Nephron (organoid): ENCODE results near the gene XRCC5.

Experiments
- H3K27ac Mint-ChIP-seq, 3 experiments: 2 replicates each; pipeline ENCODE4 v1.8.0; 2020; ENCODE audit warnings: mixed read lengths in 3 of 3, mild to moderate bottlenecking in 2 of 3, moderate library complexity in 1 of 3
- H3K27me3 Mint-ChIP-seq: 2 replicates; pipeline ENCODE4 v1.8.0; 2021; ENCODE audit warnings: low read depth, mild to moderate bottlenecking, moderate library complexity, mixed read lengths
- H3K36me3 Mint-ChIP-seq: 2 replicates; pipeline ENCODE4 v1.8.0; 2020; ENCODE audit warnings: low read depth, mixed read lengths
- H3K4me1 Mint-ChIP-seq: 2 replicates; pipeline ENCODE4 v1.8.0; 2020; ENCODE audit warnings: mixed read lengths
- H3K4me3 Mint-ChIP-seq, 3 experiments: 2 replicates each; pipeline ENCODE4 v1.8.0; 2020; ENCODE audit warnings: mild to moderate bottlenecking in 3 of 3, mixed read lengths in 3 of 3, moderate library complexity in 2 of 3
- H3K9me3 Mint-ChIP-seq: 2 replicates; pipeline ENCODE4 v1.8.0; 2020; ENCODE audit warnings: mixed read lengths
- TF ChIP-seq, protein P1 (sequence below), 3 experiments: fragments of 200-600 bp; sonication (generic); IDR thresholded peaks; one replicate each; pipeline ENCODE4 v1.5.0; 2021; ENCODE audit warnings: antibody characterized with exemption in 3 of 3; ENCODE audit not compliant: unreplicated experiment in 3 of 3

The XRCC5 gene

DNA sequence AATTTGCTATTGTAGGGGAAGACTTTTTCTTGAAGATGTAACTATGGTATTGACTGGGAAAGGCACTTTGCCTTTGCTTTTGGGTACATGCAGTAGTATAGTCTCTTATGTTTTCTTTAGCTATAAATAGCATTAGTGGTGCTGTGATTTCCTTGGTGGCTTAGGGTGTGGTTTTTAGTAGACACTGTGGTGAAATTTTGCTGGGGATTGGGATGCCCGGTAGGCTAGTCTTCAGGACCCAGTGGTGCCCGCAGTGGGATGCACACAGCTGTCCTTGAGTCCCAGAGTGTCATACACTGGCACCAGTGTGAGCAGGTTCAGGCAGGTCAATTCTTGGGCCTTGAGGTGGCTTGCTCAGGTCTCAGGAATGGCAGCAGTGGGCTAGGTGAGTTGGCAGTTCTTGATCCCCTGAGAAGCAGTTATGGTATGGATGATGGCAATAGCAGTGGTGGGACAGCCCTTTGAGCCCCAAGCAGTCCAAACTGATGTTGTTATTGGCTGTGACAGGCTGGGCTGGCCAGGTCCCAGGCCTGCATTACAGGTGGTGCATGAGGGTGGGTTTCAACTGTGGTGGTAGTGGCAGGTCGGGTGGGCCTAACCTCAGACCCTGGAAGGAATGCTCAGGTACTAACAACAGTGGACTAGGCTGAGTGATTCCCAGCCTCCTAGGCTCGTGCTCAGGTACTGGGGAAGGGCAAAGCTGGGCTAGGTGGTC is 124.3 kb downstream of the XRCC5 start:
- Mint-ChIP-seq H3K4me3 (no peak overlapping the region), H3K27ac (no peak overlapping the region), H3K27me3 (no peaks in the 10 kb centered on the region), H3K9me3 (peaks cover 42% of the 10 kb centered on the region), H3K36me3 (peaks cover 21% of the 10 kb centered on the region), H3K4me1 (no peaks in the 10 kb centered on the region)
- TF ChIP-seq, protein P1, sequence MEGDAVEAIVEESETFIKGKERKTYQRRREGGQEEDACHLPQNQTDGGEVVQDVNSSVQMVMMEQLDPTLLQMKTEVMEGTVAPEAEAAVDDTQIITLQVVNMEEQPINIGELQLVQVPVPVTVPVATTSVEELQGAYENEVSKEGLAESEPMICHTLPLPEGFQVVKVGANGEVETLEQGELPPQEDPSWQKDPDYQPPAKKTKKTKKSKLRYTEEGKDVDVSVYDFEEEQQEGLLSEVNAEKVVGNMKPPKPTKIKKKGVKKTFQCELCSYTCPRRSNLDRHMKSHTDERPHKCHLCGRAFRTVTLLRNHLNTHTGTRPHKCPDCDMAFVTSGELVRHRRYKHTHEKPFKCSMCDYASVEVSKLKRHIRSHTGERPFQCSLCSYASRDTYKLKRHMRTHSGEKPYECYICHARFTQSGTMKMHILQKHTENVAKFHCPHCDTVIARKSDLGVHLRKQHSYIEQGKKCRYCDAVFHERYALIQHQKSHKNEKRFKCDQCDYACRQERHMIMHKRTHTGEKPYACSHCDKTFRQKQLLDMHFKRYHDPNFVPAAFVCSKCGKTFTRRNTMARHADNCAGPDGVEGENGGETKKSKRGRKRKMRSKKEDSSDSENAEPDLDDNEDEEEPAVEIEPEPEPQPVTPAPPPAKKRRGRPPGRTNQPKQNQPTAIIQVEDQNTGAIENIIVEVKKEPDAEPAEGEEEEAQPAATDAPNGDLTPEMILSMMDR (IDR thresholded peaks at IDR 0.05; ENCODE audit: unreplicated experiment in 3 of 3), result no peak

DNA sequence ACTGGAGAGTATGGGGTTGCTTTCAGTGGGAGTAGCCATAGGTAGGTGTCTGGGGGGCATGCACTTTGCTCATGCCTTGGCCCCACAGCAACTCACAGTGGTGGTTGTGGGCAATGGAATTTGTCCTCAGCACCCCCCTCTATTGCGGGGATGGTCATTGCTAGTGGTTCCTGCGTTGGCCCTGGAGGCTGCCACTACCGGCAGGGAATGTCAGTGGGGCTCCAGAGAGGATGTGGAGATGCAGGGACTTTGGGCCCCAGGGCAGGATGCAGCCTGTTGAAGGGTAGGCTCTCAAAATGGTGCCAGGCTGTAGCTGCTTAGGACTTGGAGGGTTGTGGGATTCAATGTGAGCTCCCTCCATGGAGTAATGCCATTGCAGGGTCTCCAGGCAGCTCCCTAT is 125.0 kb downstream of the XRCC5 start:
- Mint-ChIP-seq H3K4me1 (no peaks in the 10 kb centered on the region), H3K4me3 (no peak overlapping the region), H3K27me3 (no peaks in the 10 kb centered on the region)

DNA sequence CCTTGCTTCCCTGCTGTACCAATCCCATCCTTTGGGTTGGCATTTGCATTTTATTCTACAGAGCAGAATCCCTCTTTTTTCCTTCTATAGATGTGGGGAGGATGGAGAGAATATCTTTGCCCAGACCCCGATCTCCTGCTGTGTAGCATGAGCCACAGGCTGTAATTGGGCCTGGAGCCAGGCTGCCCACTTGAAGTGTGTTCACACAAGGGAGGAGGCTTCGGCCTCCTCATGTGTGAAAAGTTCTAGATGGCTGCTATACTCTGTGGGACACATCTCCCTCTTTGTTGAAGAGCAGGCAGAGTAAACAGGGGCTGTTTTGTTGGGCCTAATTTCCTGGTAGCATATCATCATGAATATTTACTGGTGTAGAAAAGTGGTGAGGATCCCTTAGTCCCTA is 126.3 kb downstream of the XRCC5 start:
- Mint-ChIP-seq H3K4me3 (no peak overlapping the region), H3K27me3 (no peaks in the 10 kb centered on the region), H3K9me3 (peaks cover 26% of the 10 kb centered on the region), H3K27ac (no peak overlapping the region), H3K4me1 (no peaks in the 10 kb centered on the region), H3K36me3 (peaks cover 21% of the 10 kb centered on the region)
- TF ChIP-seq, protein P1 (IDR thresholded peaks at IDR 0.05; ENCODE audit: unreplicated experiment in 3 of 3), result no peak

More for the DNA sequence above, 125.0 kb downstream of the XRCC5 start:
- H3K9me3 Mint-ChIP-seq, result peaks cover 38% of the 10 kb centered on the region
- peaks cover 21% of the 10 kb centered on the region for H3K36me3 Mint-ChIP-seq
- no peak overlapping the region for H3K27ac Mint-ChIP-seq
- TF ChIP-seq, protein P1 (IDR thresholded peaks at IDR 0.05; ENCODE audit: unreplicated experiment in 3 of 3), result no peak

DNA sequence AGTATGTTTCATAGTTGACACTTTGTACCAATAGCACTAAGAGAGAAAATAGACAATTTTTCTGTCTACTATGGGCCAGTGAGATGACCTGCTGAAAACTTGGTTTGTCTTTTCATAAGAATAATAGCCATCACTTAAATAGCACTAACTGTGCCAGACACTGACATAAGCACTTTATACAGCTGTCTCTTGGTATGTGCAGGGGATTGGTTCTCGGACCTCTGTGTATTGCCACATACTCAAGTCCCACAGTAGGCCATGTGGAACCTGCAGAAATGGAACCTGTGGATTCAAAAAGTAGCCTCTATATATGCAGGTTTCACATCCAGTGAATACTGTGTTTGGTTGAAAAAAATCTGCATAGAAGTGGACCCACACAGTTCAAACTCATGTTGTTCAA is 126.7 kb downstream of the XRCC5 start:
- Mint-ChIP-seq H3K4me1 (no peaks in the 10 kb centered on the region), H3K4me3 (no peak overlapping the region), H3K27ac (no peak overlapping the region), H3K36me3 (peaks cover 21% of the 10 kb centered on the region), H3K9me3 (peaks cover 23% of the 10 kb centered on the region), H3K27me3 (no peaks in the 10 kb centered on the region)
- TF ChIP-seq, protein P1 (IDR thresholded peaks at IDR 0.05; ENCODE audit: unreplicated experiment in 3 of 3), result no peak

DNA sequence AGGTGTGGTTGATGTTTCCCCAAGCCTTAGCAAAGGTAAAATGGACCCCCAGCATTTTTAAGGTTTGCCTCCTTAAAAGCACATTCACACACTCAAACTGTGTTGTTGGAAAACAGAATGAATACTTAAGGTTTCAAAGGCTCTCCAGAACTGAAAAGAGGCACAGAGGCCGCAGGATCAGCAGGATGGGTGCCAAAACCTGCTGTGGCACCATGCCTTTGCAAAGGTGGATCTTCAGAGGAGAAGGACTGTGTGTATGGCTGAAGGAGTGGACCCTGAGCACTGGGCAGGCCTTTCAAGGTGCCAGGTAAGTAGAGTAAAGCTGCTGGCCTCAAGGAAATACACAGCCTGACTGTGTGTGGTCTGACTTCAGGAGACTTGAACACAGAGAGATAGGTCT is 127.3 kb downstream of the XRCC5 start:
- TF ChIP-seq, protein P1 (IDR thresholded peaks at IDR 0.05; ENCODE audit: unreplicated experiment in 3 of 3), result no peak
- H3K36me3 Mint-ChIP-seq, result peaks cover 21% of the 10 kb centered on the region
- no peaks in the 10 kb centered on the region for H3K4me1 Mint-ChIP-seq
- peaks cover 21% of the 10 kb centered on the region for H3K9me3 Mint-ChIP-seq
- no peaks in the 10 kb centered on the region for H3K27me3 Mint-ChIP-seq
- no peak overlapping the region for H3K27ac Mint-ChIP-seq
- no peak overlapping the region for H3K4me3 Mint-ChIP-seq

DNA sequence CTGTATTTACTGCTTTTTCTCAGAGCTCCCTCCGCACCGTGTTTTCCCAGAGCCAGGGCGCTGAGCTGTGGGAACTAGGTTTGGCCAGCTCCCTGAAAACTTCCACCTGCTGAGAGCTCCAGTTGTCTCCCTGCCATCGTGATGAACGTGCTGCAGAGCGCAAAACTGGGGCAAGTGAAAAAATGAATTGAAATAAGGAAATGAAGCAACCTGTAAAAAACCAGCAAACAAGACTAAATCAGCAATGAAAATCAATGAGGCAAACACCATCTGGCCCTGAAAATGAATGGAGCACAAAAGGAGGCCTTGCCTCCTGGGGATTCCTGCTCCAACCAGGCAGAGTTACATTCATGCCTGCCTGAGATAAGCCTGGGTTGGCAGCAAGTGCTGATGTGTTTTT is 133.2 kb downstream of the XRCC5 start:
- Mint-ChIP-seq H3K4me3 (no peak overlapping the region), H3K9me3 (no peaks in the 10 kb centered on the region), H3K27me3 (no peaks in the 10 kb centered on the region), H3K36me3 (no peaks in the 10 kb centered on the region), H3K27ac (no peak overlapping the region), H3K4me1 (peaks cover 12% of the 10 kb centered on the region)
- TF ChIP-seq, protein P1 (IDR thresholded peaks at IDR 0.05; ENCODE audit: unreplicated experiment in 3 of 3), result no peak
